Fibroblast of skin of left quadriceps (primary cell): Measurements from ENCODE around the gene ZNF444.
A peak's percentile ranks its signal among the peaks of the same experiment; 100 is the strongest.

ENCODE experiments used
- DNase-seq, 2 experiments: peaks; one replicate each; pipeline ENCODE4 v3.0.0-alpha.2; 2013; ENCODE audit warnings: low read depth in 2 of 2

The ZNF444 gene

DNA sequence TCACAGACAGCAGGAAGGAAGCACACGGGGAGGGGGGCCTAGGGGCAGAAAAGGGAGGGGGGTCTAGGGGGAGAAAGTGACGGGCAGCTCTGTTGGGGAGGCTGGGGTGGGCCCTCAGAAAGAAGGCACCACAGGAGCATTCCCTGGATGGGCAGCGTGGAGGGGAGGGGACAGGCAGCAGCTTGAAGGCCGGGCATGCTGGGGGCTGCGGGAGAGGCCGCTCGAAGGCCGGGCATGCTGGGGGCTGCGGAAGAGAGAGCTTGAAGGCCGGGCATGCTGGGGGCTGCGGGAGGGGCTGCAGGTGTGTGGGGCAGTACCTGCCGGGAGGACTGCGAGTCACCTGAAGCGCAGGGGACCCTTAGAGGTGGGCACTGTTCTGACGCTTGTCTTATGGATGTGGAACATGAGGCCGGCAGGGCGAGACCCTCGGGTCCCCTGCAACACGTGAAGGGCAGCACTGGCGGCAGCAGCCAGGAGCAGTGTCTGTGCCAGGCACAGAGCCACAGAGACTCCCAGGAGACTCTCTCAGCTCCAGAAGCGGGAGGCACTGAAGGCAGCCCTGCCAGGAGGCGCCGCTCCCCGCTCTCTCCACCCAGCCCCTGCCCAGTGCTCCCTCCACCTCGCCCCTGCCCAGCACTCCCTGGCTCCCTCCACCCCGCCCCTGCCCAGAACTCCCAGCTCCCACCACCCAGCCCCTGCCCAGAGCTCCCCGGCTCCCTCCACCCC, 33.3 kb upstream of the ZNF444 start:
- DNase-seq, result no peak

DNA sequence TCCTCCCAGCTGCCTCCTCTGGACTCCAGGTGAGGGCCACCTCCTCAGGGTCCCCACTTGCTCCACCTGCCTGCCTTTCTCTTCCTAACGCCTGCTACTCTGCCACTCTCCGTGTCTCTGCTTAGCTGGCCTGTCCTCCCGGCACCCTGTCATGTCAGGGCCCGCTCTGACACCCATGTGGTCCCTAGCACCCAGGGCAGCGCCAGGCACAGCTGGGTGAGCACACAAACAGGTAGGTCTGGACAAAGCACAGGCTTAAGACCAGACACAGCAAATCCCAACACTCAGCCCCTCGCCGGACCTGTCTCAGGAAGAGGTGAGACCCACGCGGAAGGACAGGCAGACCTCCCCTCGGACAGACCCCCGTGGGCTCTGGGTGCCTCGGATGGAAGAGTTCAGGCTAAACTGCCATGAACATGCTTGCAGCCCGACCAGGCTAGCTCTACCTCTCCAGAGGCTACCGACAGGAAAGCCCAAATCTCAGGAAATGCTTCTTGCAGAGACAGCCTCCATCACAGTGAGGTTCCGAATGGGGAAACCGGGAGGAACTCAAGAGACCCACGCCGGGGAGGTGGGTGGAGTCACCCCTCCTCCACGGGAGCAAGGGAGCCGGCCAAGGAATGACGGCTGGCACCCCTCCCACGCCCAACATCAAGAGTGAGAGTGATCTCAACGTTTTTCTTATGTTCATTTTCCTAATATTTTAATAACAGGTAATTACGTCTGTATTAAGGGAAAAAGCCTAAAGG, 32.5 kb upstream of the ZNF444 start:
- no peak for DNase-seq

DNA sequence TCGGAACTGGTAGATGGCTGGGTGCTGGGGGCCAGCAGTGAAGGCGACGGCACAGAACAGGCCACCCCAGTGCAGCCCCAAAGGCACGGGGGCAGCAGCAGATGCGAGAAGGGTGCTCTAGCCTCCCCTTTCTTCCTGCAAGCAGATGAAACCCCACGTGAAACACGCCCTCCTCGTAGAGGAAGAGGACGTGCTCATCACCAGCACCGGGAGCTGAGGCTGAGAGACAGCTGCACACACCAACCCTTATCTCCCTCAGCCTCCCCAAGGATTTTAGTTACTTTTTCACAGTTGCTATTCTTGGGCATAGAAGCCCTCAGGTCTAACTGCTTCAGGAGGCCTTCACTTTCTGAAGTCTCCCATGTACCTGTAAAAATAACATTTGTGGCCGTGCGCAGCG, 31.9 kb upstream of the ZNF444 start:
- no peak for DNase-seq

DNA sequence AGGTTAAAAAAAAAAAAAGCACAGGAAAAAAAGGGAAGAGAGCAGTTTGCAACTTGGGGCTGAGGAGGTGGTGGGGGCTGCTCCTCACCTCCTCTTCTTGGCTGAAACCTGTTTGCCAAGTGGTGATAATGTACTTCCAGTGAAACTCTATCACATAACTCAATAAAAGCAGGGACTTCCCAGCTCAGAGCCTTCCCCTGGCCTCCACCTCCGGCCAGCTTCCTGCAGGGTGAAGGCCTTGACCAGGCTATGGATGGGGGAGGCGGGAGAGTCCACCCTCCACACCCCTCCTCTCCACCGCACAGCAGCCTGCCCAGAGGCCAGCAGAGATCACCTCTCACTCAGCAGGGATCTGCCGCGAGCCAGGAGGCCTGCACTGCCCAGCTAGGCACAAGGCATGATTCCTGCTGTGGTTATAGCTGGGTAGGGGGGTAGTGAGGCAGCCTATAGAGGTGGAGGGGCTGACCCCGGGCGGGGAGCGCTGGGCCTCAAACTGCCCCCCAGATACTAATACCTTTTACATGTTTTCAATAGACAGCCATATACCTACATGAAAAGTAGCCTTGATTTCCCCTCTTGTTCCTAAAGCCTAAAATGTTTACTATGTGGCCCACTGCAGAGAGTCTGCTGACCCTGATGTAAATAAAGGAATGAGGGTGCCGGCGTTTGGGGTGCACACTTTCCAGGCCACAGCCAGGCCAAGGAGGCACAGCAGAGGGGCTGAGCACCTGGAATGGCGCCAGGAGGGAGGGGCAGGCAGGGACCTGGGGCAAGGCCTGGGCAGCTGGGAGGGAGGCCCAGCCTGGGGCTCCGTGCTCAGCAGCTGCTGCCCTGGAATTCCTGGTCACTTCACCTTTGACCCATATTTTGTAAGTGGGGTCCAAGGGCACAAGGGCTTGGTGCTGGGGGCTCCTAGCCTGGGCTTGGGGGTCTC, 30.3 kb upstream of the ZNF444 start:
- DNase-seq, result no peak

DNA sequence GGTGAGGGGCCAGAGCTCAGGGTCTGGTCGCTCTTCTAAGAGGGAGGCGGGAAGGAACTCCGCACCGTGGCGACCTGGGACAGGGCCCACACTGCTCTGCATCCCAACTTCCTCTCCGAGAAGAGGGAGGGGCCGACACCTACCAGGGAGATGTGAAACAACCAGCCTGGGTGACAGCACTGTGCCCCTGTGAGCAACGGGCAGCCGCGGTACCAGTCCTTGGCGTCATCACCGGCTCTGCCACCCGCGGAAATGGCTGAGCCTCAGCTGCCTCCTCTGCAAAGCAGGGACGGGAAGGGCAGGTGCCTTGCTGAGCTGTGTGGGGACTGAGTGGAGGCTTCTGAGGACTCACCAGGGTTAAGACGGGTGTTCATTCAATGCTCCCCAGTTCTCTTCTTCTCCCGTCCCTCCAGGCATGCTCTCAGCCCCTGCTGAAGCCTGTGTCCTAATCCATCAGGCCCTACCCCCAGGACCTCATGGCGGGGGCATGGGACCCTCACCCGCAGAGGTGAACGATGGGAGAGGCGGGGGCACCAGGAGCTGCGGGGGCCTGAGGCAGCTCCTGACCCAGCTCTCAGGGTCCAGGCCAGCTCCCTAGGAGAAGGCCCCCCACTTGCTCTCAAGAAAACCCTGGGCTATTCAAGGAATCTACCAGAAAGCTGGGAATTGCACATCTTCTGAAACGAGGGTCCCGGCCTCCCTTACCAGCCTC, 29.3 kb upstream of the ZNF444 start:
- no peak for DNase-seq

DNA sequence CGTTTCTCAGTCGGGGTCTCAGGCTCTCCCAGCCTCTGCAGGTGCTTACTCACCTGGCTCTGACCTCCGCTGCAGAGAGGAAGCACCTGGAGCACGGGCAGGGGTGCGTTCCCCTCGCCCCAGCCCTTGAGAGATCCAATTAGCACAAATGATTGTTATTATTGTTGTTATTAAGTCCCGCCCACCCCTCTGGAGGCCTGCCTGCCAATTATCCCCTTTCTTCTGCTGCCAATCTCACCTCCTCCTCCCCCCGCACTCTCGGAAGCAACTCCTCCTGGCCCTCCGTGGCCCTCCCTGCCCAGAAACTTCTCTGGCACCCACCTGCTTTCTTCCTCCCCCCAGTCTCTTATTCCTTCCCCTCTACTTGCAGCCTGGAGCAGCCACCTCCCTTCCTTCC, 28.8 kb upstream of the ZNF444 start:
- no peak for DNase-seq

DNA sequence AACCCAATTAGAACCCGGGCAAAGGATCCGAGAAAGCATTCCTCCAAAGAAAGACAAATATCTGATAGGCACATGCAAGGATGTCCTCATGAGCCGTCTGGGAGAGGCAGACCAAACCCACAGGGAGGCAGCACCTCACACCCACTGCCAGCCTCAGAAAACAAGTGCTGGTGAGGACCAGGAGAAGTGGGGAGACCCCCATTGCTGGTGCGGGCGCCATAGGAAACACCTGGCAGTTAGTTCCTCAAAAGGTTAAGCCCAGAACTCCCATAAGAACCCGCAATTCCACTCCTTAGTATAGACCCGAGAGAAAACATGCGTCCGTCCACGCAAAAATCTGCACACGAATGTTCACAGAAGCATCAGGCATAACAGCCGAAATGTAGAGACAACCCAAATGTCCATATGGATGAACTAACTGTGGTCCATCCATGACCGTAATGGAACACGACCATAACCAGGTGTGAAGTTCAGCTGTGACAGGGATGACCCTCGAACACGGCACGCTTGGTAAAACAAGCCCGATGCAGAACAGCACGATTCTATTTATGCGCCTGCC, 27.9 kb upstream of the ZNF444 start:
- DNase-seq, result no peak

DNA sequence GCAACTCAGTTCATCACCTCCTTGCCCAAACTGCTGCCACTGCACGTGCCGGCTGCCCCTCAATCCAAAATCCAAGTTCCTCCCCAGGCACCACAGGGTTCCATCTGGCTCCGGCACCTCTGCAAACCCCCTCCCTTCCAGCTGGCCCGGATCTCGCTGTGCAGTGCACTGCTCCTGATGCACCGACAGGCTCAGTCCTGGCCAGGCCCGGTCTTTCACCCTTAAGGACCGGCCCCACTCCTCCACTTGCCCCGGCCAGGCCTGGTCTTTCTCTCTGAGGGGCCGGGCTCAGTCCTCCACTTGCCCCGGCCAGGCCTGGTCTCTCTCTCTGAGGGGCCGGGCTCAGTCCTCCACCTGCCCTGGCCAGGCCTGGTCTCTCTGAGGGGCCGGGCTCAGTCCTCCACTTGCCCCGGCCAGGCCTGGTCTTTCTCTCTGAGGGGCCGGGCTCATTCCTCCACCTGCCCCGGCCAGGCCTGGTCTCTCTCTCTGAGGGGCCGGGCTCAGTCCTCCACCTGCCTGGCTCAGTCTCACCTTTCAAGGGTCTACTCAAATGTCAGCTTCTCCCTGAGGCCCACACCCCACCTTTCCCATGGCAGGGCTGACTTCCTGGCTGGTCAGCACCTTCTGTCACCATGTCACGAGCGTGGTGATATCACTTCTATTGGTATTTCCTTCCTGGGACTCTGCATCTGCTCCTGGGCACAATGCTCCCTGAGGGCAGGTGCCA, 26.9 kb upstream of the ZNF444 start:
- DNase-seq, result no peak

DNA sequence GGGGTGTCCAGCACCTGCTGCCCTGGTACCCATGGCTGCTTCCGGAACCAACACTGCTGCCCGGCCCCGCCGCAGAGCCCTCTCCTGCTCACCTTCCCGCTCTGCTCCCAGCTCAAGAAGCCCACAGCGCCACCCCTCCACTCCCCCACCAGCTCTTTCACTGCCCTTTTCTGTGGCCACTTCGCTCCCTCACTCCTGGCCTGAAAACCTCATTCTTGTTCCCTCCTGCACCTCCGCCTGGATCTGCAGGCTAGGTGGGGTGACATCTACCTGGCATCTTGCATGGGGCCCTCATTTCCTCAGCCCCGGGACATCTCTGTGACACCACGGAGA, 26.3 kb upstream of the ZNF444 start:
- no peak for DNase-seq

DNA sequence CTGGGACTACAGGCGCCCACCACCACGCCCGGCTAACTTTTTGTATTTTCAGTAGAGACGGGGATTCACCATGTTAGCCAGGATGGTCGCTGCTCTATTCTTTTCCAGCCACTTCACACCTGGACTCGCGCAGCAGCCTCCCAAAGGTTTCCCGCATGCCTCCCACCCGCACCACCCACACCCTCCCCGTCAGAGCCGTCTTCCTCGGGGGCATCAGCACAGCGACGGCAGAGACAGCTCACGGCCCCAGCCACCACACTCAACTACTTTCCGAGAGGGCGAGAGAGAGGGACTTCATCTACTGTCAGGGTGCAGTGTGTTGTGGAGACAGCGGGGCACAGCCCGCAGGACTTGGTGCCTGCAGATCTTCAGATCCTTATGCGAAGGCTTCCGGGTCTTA, 25.6 kb upstream of the ZNF444 start:
- DNase-seq, result no peak

DNA sequence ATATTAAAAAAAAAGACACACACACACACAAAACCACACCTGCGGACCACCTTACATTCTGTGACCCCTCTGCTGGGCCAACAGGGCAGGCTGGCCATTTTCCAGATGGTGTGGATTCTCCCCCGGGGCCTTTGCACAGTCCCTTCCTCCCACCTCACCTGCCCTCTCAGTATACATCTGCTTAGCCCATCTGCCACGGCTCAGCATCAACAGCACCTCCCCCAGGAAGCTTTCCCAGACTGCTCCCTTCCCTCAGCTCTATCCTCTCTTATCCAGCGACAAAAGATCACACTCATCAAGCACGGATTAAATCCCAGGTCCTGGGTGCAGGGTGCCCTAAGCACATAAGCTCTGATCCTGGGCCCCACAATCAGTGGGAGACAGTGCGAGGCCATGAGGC, 24.5 kb upstream of the ZNF444 start:
- DNase-seq, result no peak

DNA sequence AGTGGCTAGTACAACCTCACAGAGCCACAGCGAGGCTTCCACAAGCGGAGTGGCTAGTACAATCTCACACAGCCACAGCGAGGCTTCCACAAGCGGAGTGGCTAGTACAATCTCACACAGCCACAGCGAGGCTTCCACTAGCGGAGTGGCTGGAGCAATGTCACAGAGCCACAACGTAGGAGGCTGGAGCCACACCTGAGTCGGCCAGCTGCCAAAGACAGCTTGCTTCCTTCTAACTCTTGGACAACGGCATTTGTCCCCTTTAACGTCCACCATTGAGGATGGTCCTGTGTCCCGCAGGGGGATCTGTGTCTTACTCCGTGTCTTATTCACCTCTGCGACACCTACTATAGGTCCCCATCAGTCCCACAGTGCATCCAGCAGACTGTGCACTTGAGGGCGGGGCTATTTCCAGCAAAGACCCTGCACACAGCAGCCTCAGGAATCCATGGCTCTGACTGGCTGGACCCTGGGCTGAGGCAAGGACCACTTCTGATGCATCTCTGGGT, 23.7 kb upstream of the ZNF444 start:
- DNase-seq, result no peak

DNA sequence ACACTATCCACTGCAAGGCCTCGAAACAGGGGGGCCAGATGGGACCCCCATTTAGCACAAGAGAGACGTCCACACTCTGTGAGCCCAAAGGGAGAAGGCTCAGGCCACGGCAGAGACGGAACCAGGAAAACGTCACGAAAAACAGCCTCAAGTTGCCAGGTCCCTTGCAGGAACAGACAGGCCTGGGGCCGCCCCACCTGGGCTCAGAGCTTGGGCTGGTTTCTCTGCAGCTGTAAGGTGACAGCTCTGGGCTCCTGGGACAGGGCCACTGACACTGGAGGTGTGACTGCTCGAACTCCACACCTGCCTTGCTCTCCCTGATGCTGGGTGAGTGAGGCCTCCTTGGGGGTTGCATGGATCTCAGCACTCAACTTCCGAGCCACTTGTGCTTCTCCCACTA, 23.2 kb upstream of the ZNF444 start:
- DNase-seq, result no peak

DNA sequence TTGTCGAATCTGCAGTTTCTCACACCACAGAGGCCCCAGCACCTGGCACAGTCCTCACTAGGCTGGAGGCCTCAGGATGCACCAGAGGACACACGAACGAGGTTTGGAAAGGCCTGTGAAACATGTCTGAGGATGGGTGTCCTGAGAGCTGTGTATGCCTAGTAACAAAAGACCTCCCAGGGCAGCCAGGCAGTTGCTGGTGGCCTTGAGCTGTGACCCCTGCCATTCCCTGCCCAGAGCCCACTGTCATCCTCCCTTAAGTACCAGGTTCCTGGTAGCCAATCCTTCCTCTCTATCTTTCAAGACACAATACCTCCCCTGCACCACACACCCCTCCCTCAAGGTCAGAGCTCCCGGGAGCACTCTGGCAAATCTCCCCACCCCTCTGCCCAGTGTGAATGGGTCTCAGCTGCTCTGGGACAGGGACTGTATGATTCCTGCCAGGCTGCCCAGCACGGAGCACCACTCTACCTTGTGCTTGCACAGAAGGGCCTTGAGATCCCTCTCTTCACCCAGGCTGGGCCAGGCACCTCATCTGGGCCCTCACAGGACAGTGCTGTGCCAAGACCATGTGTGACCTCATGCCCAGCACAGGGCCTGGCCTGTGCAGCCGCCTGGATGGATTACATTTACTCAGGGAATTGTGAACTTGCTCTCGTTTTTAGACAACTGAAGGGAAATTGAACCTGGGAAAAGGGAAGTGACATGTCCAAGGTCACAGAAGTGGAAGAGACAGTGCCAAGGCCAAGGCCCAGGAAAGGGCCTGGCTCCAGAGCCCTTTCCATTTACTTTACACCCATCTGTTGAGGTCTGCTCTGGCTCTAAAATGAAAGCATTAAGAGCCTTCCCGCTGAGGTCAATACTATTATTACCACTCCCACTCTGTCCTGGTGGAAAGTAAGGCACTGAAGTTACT, 22.2 kb upstream of the ZNF444 start:
- DNase-seq, result no peak

DNA sequence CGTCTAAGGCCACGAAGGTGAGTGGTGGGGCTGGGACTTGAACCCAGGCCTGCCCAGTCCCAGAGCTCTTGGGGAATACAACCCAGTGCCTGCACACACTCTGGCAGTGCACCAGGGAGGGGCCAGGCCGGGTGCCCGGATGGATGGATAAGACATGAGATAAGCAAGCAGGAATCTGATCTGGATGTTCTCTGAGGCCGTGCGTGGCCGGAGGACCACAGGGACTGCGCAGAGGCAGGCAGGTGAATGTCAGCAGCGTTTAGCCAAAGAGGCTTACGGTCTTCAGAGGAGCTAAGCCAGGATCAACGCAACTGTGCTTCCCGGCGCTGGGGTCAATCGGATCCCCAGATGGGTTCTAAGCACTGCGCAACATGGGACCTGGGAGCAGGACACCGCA, 21.5 kb upstream of the ZNF444 start:
- no peak for DNase-seq

DNA sequence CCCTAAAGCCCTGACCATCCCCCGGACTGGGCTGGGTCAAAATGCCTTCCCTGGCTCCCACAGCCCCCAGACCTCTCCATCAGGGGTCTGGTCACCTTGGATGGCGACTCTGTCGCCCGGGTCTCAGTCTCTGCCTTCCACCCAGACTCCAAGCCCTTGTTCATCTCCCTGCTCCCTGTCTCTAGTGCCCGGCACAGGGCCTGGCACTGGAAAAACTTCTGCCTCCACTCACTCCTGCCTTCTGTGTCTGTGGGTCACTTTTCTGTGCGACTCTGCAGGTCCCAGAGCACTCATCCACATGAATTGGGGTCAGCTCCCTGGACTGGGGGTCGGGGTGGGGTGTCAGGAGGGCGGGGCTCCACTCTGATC, 21.1 kb upstream of the ZNF444 start:
- no peak for DNase-seq

DNA sequence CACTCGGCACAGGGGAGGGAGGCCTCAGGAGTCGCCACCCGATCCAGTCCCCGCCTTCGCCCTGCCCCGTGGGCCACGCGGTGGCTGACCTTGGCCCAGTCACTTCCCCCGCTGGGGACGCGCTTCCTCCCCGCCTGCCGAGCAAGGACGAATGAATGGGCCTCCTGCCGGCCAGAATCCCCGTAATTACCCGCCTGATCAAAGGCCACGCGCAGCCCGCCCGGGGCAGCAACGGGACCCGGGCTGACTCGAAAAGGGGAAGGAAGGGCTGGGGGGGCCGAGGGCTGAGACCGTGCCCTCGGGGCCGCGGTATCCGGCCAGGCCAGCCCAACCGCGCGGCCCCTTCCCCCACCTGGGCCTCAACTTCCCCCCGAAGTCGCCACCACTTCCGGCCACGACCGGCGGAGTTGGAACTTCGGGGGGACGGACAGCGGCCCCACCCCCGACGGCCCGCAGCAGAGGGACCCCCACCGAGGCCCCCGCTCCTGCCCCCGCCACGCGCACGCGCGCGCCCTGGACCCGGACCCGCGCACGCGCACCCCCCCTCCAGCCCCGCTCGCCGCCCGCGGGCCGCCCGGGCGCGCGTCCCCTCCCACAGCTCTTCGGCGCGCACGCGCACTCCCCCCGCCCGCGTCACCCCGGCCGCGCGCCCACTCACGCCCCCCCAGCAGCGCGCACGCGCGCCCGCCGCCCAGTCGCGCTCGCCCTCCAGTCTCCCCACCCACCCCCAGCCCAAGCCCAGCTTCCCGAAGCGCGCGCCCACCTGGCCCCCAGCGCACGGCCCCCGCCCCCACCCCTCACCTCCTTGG, 20.5 kb upstream of the ZNF444 start:
- peak in 1 of 2 experiments; percentile 49 for DNase-seq

DNA sequence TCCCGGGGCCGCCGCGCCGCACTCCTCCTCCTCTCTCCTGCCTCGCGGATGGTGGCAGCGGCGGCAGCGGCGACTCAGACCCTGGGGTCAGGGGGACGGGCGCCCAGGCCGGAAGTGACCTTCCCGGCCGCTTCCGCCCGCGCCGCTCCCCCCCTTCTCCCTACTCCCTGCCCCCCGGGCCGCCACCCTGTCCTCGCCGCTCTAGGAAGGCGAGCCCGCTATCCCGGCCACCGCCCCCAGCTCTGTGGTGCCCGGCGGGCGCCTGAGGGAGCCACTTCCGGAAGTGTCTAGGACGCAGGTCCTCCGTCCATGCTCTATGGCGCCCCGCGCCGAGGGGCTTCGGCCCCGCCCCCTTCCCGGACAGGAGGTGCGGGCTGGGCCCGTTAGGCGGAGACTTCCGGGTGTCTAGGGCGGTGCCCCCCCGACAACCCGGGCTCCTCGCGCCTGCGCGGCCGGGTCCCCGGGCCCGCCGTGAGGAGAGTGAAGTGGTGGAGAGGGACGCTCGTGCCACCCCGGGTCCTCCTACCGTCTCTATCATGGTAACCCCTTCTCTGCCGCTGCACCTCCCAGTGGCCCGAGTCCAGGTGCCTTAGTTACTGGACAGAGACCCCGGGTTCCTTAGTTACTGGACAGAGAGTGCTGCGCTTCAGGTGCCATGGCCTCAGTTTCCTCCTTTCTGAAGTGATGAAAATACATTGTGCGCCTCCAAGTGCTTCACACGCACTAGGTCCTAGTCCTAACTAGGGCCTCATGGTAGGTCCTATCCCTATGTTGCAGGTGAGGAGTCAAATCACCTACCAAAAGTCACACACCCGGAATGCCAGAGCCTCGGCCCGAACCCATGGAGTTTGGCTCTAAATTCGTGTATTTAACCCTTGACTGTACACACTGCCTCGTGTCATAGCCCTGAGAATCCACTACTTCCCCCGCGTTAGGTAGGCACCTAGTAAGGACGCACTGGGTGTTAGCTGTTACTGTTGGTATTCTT, 19.6 kb upstream of the ZNF444 start, which contains the start of gene ZNF787:
TSS of gene ZNF787 (minus strand) at position 116 of the 988 bp plus-strand sequence. CDS start 18,078 bp downstream, outside the sequence.
- peak; percentile 97 for DNase-seq
